Activated CD8-positive, alpha-beta memory T cell treated with anti-CD3 and anti-CD28 coated beads for 4 hours (primary cell): Measurements from ENCODE around the gene SPINK4.

Experiments
- DNase-seq, 2 donors: peaks; one replicate each; pipeline ENCODE4 v3.0.0-alpha.2; 2020; ENCODE audit warnings: low read depth in 2 of 2

Gene SPINK4

GRCh38 chr9:33229359-33230114, 10.4 kb upstream of the SPINK4 start:
- DNase-seq, result no peak

- no peak for DNase-seq
Observed at GRCh38 chr9:33230756-33231622, 9.0 kb upstream of the SPINK4 start.

GRCh38 chr9:33231623-33231942, 8.4 kb upstream of the SPINK4 start:
- no peak for DNase-seq

- DNase-seq, result no peak
Observed at GRCh38 chr9:33232815-33233214, 7.2 kb upstream of the SPINK4 start.

- no peak for DNase-seq
Observed at GRCh38 chr9:33233626-33234342, 6.2 kb upstream of the SPINK4 start.

GRCh38 chr9:33234511-33235467, 5.2 kb upstream of the SPINK4 start:
- no peak for DNase-seq

- DNase-seq, result no peak
Observed at GRCh38 chr9:33236571-33236970, 3.4 kb upstream of the SPINK4 start.

- no peak for DNase-seq
Observed at GRCh38 chr9:33241298-33241697, 1.3 kb downstream of the SPINK4 start.

GRCh38 chr9:33242609-33243134, 2.7 kb downstream of the SPINK4 start:
- DNase-seq, result no peak

- no peak for DNase-seq
Observed at GRCh38 chr9:33244137-33244784, 4.3 kb downstream of the SPINK4 start.

- DNase-seq, result no peak
Observed at GRCh38 chr9:33245341-33245740, 5.4 kb downstream of the SPINK4 start.

GRCh38 chr9:33246269-33246860, 6.4 kb downstream of the SPINK4 start:
- no peak for DNase-seq

GRCh38 chr9:33248606-33249005, 8.6 kb downstream of the SPINK4 start:
- DNase-seq, result no peak

- no peak for DNase-seq
Observed at GRCh38 chr9:33249087-33249658, 9.2 kb downstream of the SPINK4 start.

GRCh38 chr9:33249983-33250382, 10.0 kb downstream of the SPINK4 start:
- no peak for DNase-seq

GRCh38 chr9:33250458-33250995, 10.6 kb downstream of the SPINK4 start:
- no peak for DNase-seq

- no peak for DNase-seq
Observed at GRCh38 chr9:33254211-33254610, 14.2 kb downstream of the SPINK4 start.

- DNase-seq, result no peak
Observed at GRCh38 chr9:33255014-33255413, 15.0 kb downstream of the SPINK4 start.

- no peak for DNase-seq
Observed at GRCh38 chr9:33255471-33255870, 15.5 kb downstream of the SPINK4 start.

GRCh38 chr9:33256236-33256635, 16.3 kb downstream of the SPINK4 start:
- DNase-seq, result no peak
